Measurements from ENCODE around the gene SNRNP48. TPM values are rescaled to one million over a fixed set of nuclear protein-coding genes. Genes with fewer than 3 reads are reported as not detected.

The SNRNP48 gene
- polyA plus RNA-seq, 1 experiment, result 10.6 TPM

- no peak for TF ChIP-seq CTCF (IDR thresholded peaks at IDR 0.05; ENCODE audit: low read depth, low read length)
- Histone ChIP-seq H3K27ac (ENCODE audit: low read depth, low read length) (no peak overlapping the region), H3K4me3 (ENCODE audit: low read depth, low read length) (no peak overlapping the region), H3K27me3 (ENCODE audit: control insufficient read depth, insufficient read depth, low read length) (no peaks in the 10 kb centered on the region), H3K9me3 (ENCODE audit: control insufficient read depth, insufficient read depth, low read length) (no peaks in the 10 kb centered on the region)
- ChIA-PET POLR2A (no interaction called here), CTCF (interaction anchor here (0.5 to 1.7 kb wide), 5 partner anchors 9 to 951 kb away, joined by 3 to 6 read pairs (median 4); no protein-coding TSS in a partner anchor)
- no peak for DNase-seq (ENCODE audit: low read depth, low spot score)
Measured at GRCh38 chr6:7624796-7625710, 35.1 kb downstream of the SNRNP48 start.

DNA sequence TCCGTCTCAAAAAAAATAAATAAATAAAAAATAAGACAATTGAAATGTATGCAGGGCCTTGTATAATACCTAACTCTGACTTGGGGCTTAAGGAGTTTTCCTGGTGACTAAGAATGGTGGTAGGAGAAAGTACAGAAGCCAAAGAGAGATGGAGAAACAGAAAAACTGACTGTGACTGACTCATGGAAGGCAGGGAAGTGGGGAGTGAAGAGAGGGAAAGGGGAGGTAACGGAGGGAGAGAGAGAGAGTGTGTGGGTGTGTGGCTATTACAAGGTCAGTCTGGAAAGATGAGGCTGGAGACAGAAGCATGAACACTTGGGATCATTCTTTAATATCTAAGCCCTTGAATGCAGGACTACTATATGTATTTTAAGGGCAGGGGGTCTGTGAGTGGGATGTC lies 38.5 kb downstream of the SNRNP48 start:
- Histone ChIP-seq H3K27ac (ENCODE audit: low read depth, low read length) (no peak overlapping the region), H3K4me3 (ENCODE audit: low read depth, low read length) (no peak overlapping the region), H3K9me3 (ENCODE audit: control insufficient read depth, insufficient read depth, low read length) (no peaks in the 10 kb centered on the region), H3K27me3 (ENCODE audit: control insufficient read depth, insufficient read depth, low read length) (no peaks in the 10 kb centered on the region)
- ChIA-PET CTCF (interaction anchor here (0.9 to 1.2 kb wide), 2 partner anchors 12 to 14 kb away, joined by 3 read pairs; no protein-coding TSS in a partner anchor), POLR2A (no interaction called here)
- TF ChIP-seq CTCF (IDR thresholded peaks at IDR 0.05; ENCODE audit: low read depth, low read length), result no peak
- DNase-seq (ENCODE audit: low read depth, low spot score), result no peak

DNA sequence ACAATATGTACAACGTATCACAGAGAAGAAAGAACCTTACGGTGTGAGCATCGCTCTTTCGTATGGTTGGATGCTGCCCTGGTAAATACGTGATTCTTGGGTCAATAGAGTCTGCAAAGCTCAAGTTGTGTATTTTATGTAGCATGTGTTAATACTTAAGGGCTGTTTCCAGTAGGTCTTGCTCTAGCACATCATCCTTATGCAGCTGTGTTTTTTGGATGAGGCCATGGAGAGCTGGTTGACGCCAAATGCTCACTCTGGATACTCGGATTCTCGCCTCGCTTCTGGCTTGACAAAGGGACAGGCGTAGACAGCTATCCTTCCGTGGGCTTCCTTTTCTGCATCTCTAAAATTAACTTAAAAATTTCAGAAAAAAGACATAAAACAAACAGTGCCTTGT lies 38.9 kb downstream of the SNRNP48 start:
- DNase-seq (ENCODE audit: low read depth, low spot score), result no peak
- H3K4me3 ChIP-seq (ENCODE audit: low read depth, low read length), result no peak overlapping the region
- TF ChIP-seq CTCF (IDR thresholded peaks at IDR 0.05; ENCODE audit: low read depth, low read length), result no peak
- H3K9me3 ChIP-seq (ENCODE audit: control insufficient read depth, insufficient read depth, low read length), result no peaks in the 10 kb centered on the region
- no peaks in the 10 kb centered on the region for H3K27me3 ChIP-seq (ENCODE audit: control insufficient read depth, insufficient read depth, low read length)
- ChIA-PET POLR2A (no interaction called here), CTCF (interaction anchor here (0.9 to 1.2 kb wide), 2 partner anchors 11 to 14 kb away, joined by 3 read pairs; no protein-coding TSS in a partner anchor)
- no peak overlapping the region for H3K27ac ChIP-seq (ENCODE audit: low read depth, low read length)

- no peak for TF ChIP-seq CTCF (IDR thresholded peaks at IDR 0.05; ENCODE audit: low read depth, low read length)
- H3K4me3 ChIP-seq (ENCODE audit: low read depth, low read length), result no peak overlapping the region
- DNase-seq (ENCODE audit: low read depth, low spot score), result no peak
- ChIA-PET POLR2A (no interaction called here), CTCF (interaction anchor here (0.9 to 1.2 kb wide), 2 partner anchors 11 to 15 kb away, joined by 3 read pairs; no protein-coding TSS in a partner anchor)
- H3K9me3 ChIP-seq (ENCODE audit: control insufficient read depth, insufficient read depth, low read length), result no peaks in the 10 kb centered on the region
- no peaks in the 10 kb centered on the region for H3K27me3 ChIP-seq (ENCODE audit: control insufficient read depth, insufficient read depth, low read length)
- no peak overlapping the region for H3K27ac ChIP-seq (ENCODE audit: low read depth, low read length)
Measured at GRCh38 chr6:7629321-7629720, 39.3 kb downstream of the SNRNP48 start.

DNA sequence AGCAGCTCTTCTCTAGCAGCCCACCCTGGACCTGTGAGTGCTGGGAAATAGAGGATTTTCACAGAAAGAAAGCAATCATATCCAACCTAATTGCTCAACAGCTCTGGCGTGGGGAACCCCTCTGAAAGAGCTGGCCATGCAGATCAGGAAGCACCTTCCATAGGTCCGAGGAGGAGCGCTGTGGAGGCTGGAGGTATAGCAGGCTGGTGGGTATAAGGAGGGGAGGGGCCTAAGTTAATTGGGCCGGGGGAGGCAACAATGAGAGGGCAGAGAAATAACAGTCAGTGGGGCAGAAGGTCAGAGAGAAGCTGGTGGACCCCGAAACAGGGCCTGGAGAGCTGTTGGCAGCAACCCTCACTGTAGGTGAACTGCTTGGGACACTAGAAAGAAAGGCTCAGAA lies 40.8 kb downstream of the SNRNP48 start:
- CTCF ChIA-PET, result interaction anchor here (0.6 kb wide), 2 partner anchors 41 to 283 kb away, joined by 3 to 4 read pairs; partner anchors contain the start of gene SNRNP48

More for the DNA sequence above, 40.8 kb downstream of the SNRNP48 start:
- TF ChIP-seq CTCF (IDR thresholded peaks at IDR 0.05; ENCODE audit: low read depth, low read length), result no peak
- no peak overlapping the region for H3K4me3 ChIP-seq (ENCODE audit: low read depth, low read length)
- H3K27ac ChIP-seq (ENCODE audit: low read depth, low read length), result no peak overlapping the region
- no peaks in the 10 kb centered on the region for H3K27me3 ChIP-seq (ENCODE audit: control insufficient read depth, insufficient read depth, low read length)
- DNase-seq (ENCODE audit: low read depth, low spot score), result no peak
- no peaks in the 10 kb centered on the region for H3K9me3 ChIP-seq (ENCODE audit: control insufficient read depth, insufficient read depth, low read length)
- POLR2A ChIA-PET, result no interaction called here

Data from AG04450 (cell line).